Endothelial cell (in vitro differentiated cells): ENCODE measurements around the gene RNASEL. TPM values are rescaled to one million over a fixed set of nuclear protein-coding genes. Genes with fewer than 3 reads are reported as not detected.

Experiments
- DNase-seq: peaks from one replicate; pipeline ENCODE4 v3.0.0; 2021; ENCODE audit warnings: low spot score
- H3K27ac Mint-ChIP-seq: one replicate; pipeline ENCODE4 v1.8.0; 2021; ENCODE audit warnings: mixed read lengths, inconsistent platforms; ENCODE audit not compliant: unreplicated experiment
- H3K27me3 Mint-ChIP-seq: one replicate; pipeline ENCODE4 v1.8.0; 2021; ENCODE audit warnings: mild to moderate bottlenecking, moderate library complexity, mixed read lengths, inconsistent platforms; ENCODE audit not compliant: unreplicated experiment
- H3K36me3 Mint-ChIP-seq: one replicate; pipeline ENCODE4 v1.8.0; 2021; ENCODE audit warnings: mild to moderate bottlenecking, low read depth, mixed read lengths, inconsistent platforms; ENCODE audit not compliant: unreplicated experiment
- H3K4me1 Mint-ChIP-seq: one replicate; pipeline ENCODE4 v1.8.0; 2021; ENCODE audit warnings: mild to moderate bottlenecking, mixed read lengths, inconsistent platforms; ENCODE audit not compliant: unreplicated experiment
- H3K4me3 Mint-ChIP-seq: one replicate; pipeline ENCODE4 v1.8.0; 2021; ENCODE audit warnings: mild to moderate bottlenecking, mixed read lengths, inconsistent platforms; ENCODE audit not compliant: unreplicated experiment
- H3K9me3 Mint-ChIP-seq: one replicate; pipeline ENCODE4 v1.8.0; 2021; ENCODE audit warnings: mixed read lengths, inconsistent platforms; ENCODE audit not compliant: unreplicated experiment
- total RNA-seq: library from RNA; stranded (reverse); fragmentation: NEBNext Ultra II Directional; extraction: Animal tissue kit (Norgen Biotek cat#: 25700); gene quantifications from one replicate; pipeline ENCODE4 v1.2.1, GENCODE V29; 2021; ENCODE audit not compliant: unreplicated experiment
- TF ChIP-seq, protein P1 (sequence below): fragments of 200-600 bp; sonication (generic); IDR thresholded peaks from one replicate; pipeline ENCODE4 v1.5.0; 2021; ENCODE audit warnings: antibody characterized with exemption; ENCODE audit not compliant: unreplicated experiment

The RNASEL gene
- total RNA-seq, 1 donor from 2014 or later, result 2.3 TPM

GRCh38 chr1:182600036-182600713 is 11.1 kb upstream of the RNASEL start:
- H3K27me3 Mint-ChIP-seq, result peaks cover 17% of the 10 kb centered on the region
- H3K27ac Mint-ChIP-seq, result peak overlapping the region; percentile 74
- TF ChIP-seq, protein P1, sequence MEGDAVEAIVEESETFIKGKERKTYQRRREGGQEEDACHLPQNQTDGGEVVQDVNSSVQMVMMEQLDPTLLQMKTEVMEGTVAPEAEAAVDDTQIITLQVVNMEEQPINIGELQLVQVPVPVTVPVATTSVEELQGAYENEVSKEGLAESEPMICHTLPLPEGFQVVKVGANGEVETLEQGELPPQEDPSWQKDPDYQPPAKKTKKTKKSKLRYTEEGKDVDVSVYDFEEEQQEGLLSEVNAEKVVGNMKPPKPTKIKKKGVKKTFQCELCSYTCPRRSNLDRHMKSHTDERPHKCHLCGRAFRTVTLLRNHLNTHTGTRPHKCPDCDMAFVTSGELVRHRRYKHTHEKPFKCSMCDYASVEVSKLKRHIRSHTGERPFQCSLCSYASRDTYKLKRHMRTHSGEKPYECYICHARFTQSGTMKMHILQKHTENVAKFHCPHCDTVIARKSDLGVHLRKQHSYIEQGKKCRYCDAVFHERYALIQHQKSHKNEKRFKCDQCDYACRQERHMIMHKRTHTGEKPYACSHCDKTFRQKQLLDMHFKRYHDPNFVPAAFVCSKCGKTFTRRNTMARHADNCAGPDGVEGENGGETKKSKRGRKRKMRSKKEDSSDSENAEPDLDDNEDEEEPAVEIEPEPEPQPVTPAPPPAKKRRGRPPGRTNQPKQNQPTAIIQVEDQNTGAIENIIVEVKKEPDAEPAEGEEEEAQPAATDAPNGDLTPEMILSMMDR, result no peak
- H3K9me3 Mint-ChIP-seq, result no peaks in the 10 kb centered on the region
- H3K36me3 Mint-ChIP-seq, result peaks cover 4% of the 10 kb centered on the region
- peaks cover 24% of the 10 kb centered on the region for H3K4me1 Mint-ChIP-seq
- DNase-seq, result no peak
- peak overlapping the region; percentile 78 for H3K4me3 Mint-ChIP-seq

GRCh38 chr1:182599339-182599738 is 10.3 kb upstream of the RNASEL start:
- peak overlapping the region; percentile 74 for H3K27ac Mint-ChIP-seq
- H3K27me3 Mint-ChIP-seq, result peaks cover 11% of the 10 kb centered on the region
- peaks cover 24% of the 10 kb centered on the region for H3K4me1 Mint-ChIP-seq
- H3K9me3 Mint-ChIP-seq, result no peaks in the 10 kb centered on the region
- peak overlapping the region; percentile 78 for H3K4me3 Mint-ChIP-seq
- peak; percentile 58 for DNase-seq
- TF ChIP-seq, protein P1, result peak; percentile 65
- peaks cover 4% of the 10 kb centered on the region for H3K36me3 Mint-ChIP-seq

GRCh38 chr1:182598296-182598695 is 9.2 kb upstream of the RNASEL start:
- TF ChIP-seq, protein P1, result no peak
- H3K4me3 Mint-ChIP-seq, result no peak overlapping the region
- DNase-seq, result no peak
- no peak overlapping the region for H3K27ac Mint-ChIP-seq
- H3K36me3 Mint-ChIP-seq, result peaks cover 4% of the 10 kb centered on the region
- H3K27me3 Mint-ChIP-seq, result peaks cover 7% of the 10 kb centered on the region
- peaks cover 19% of the 10 kb centered on the region for H3K4me1 Mint-ChIP-seq
- no peaks in the 10 kb centered on the region for H3K9me3 Mint-ChIP-seq

- H3K4me1 Mint-ChIP-seq, result peaks cover 14% of the 10 kb centered on the region
- peaks cover 7% of the 10 kb centered on the region for H3K27me3 Mint-ChIP-seq
- no peak overlapping the region for H3K27ac Mint-ChIP-seq
- TF ChIP-seq, protein P1, result no peak
- peaks cover 4% of the 10 kb centered on the region for H3K36me3 Mint-ChIP-seq
- no peaks in the 10 kb centered on the region for H3K9me3 Mint-ChIP-seq
- DNase-seq, result no peak
- H3K4me3 Mint-ChIP-seq, result no peak overlapping the region
Observed at GRCh38 chr1:182596934-182597333, 7.9 kb upstream of the RNASEL start.

DNA sequence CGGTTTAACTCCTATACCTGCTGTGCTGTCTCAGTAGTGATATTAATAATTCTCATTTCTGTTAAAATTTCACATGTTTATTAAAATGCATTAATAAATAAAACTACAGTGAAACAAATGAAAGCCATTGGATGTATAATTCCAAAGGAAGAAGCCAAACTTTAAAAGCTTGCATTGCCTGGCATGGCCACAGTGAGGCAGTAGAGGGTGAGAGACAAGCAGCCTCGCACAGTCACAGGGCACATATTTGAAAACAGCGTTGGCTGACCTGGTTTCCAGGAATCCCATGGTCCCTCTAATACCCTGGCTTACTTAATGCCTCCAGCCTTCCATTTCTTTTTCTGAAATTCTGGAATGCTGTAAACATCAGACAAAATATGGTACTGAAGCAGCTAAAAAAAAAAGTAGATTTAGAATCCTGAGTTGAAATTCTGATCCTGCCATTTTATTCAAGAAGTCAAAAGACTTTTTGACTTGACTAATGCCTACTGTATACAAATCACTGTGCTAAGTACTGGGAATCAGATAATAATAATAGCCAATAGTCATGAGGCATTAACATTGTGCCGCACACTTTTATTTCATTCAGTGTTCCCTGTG is 6.7 kb upstream of the RNASEL start:
- peaks cover 14% of the 10 kb centered on the region for H3K4me1 Mint-ChIP-seq
- H3K9me3 Mint-ChIP-seq, result no peaks in the 10 kb centered on the region
- H3K27me3 Mint-ChIP-seq, result peaks cover 7% of the 10 kb centered on the region
- TF ChIP-seq, protein P1, result peak; percentile 86
- peak; percentile 81 for DNase-seq
- H3K36me3 Mint-ChIP-seq, result peaks cover 4% of the 10 kb centered on the region
- H3K4me3 Mint-ChIP-seq, result no peak overlapping the region
- H3K27ac Mint-ChIP-seq, result no peak overlapping the region
